GM12878 (cell line): ENCODE measurements around the gene COL27A1. TPM values are rescaled to one million over a fixed set of nuclear protein-coding genes. Genes with fewer than 3 reads are reported as not detected.

Source experiments
- ATAC-seq: fragments of 200-7000 bp; cut with Tn5 transposase; 3 replicates; pipeline ENCODE4 v1.9.1; 2020; ENCODE audit warnings: mild to moderate bottlenecking, moderate library complexity
- BruUV-seq: library from RNA; stranded (reverse); fragments of 400-500 nt; replicated peaks from 2 replicates; lab custom pipeline; 2021; lab: Mats Ljungman, UMichigan
- CTCF ChIA-PET: fragments of 300-600 bp; sonication (Branson Sonifier 250); formaldehyde crosslinking; extraction: SDS; loops from one replicate; lab custom pipeline; 2021; ENCODE audit warnings: inconsistent platforms; lab: Yijun Ruan, JAX
- POLR2A ChIA-PET: fragments of 350-600 bp; formaldehyde crosslinking; extraction: SDS; loops from one replicate; lab custom pipeline; 2021; ENCODE audit warnings: inconsistent platforms; lab: Charles Lee
- RAD21 ChIA-PET: fragments of 300-600 bp; sonication (Branson Sonifier 250); formaldehyde crosslinking; loops from one replicate; lab custom pipeline; 2023; ENCODE audit warnings: antibody characterized with exemption; ENCODE audit not compliant: unreplicated experiment; lab: Charles Lee
- SMC1A ChIA-PET: fragments of 300-600 bp; sonication (Branson Sonifier 250); formaldehyde crosslinking; loops from one replicate; lab custom pipeline; 2023; ENCODE audit not compliant: unreplicated experiment, uncharacterized antibody; lab: Charles Lee
- DNase-seq: peaks from one replicate; pipeline ENCODE4 v3.0.0-alpha.2; 2011; ENCODE audit warnings: low read depth, low spot score
- FAIRE-seq: peaks from 3 replicates; lab custom pipeline; 2011; peaks lifted over from hg19 to GRCh38; lab: Jason Lieb, UNC
- H2AFZ ChIP-seq: 2 replicates; pipeline ENCODE4 v1.6.0; 2011; ENCODE audit warnings: low read depth, low read length, control low read depth; ENCODE audit not compliant: control insufficient read depth
- H3K27ac ChIP-seq: 2 replicates; pipeline ENCODE4 v1.5.1; 2011; ENCODE audit warnings: control low read depth; ENCODE audit not compliant: control insufficient read depth, insufficient read depth
- H3K27me3 ChIP-seq, 2 experiments: replicated peaks in 1 of 2; 2 replicates each; pipeline versions ENCODE4 v1.6.0 to v1.6.1; 2011; ENCODE audit warnings: low read length in 1 of 2; ENCODE audit not compliant: control insufficient read depth in 2 of 2, insufficient read depth in 2 of 2
- H3K36me3 ChIP-seq, 2 experiments: 2 replicates each; pipeline ENCODE4 v1.5.1; 2011; ENCODE audit warnings: low read length in 1 of 2; ENCODE audit not compliant: control insufficient read depth in 2 of 2, insufficient read depth in 2 of 2
- H3K4me1 ChIP-seq: 2 replicates; pipeline ENCODE4 v1.6.1; 2011; ENCODE audit warnings: mild to moderate bottlenecking, low read length, moderate library complexity, mixed read lengths; ENCODE audit not compliant: control insufficient read depth, insufficient read depth
- H3K4me2 ChIP-seq: 2 replicates; pipeline ENCODE4 v1.6.0; 2011; ENCODE audit warnings: control low read depth; ENCODE audit not compliant: control insufficient read depth, insufficient read depth
- H3K4me3 ChIP-seq: fragments of 200-600 bp; sonication (generic); 2 replicates; pipeline ENCODE4 v1.5.1; 2016
- H3K79me2 ChIP-seq: 2 replicates; pipeline ENCODE4 v1.6.0; 2011; ENCODE audit warnings: low read length; ENCODE audit not compliant: control insufficient read depth, insufficient read depth
- H3K9ac ChIP-seq: 2 replicates; pipeline ENCODE4 v1.8.0; 2011; ENCODE audit warnings: low read length, control low read depth, mixed read lengths; ENCODE audit not compliant: control insufficient read depth, insufficient read depth
- H3K9me3 ChIP-seq: replicated peaks from 3 replicates; pipeline ENCODE4 v1.5.1; 2011; ENCODE audit warnings: mild to moderate bottlenecking, low read length; ENCODE audit not compliant: control insufficient read depth, insufficient read depth
- H4K20me1 ChIP-seq: 2 replicates; pipeline ENCODE4 v1.6.0; 2011; ENCODE audit not compliant: control insufficient read depth, insufficient read depth
- JUND ChIP-seq: IDR thresholded peaks from 2 replicates; pipeline ENCODE4 v1.6.1; 2012; ENCODE audit warnings: low read depth, mild to moderate bottlenecking, low read length, improper control_type of control experiment, moderate library complexity
- KAT2A ChIP-seq: conservative IDR thresholded peaks from 2 replicates; pipeline ENCODE4 v1.6.1; 2011; ENCODE audit warnings: low read depth, low read length; ENCODE audit not compliant: control insufficient read depth
- NBN ChIP-seq: fragments of 450-650 bp; IDR thresholded peaks from 2 replicates; pipeline ENCODE4 v1.6.1; 2016
- SREBF2 ChIP-seq: IDR thresholded peaks from 2 replicates; pipeline ENCODE4 v1.6.1; 2012; ENCODE audit warnings: mild to moderate bottlenecking, low read length
- SUPT20H ChIP-seq: IDR thresholded peaks from 2 replicates; pipeline ENCODE4 v1.6.1; 2011; ENCODE audit warnings: low read depth, mild to moderate bottlenecking, low read length, moderate library complexity, borderline replicate concordance; ENCODE audit not compliant: control insufficient read depth
- TBL1XR1 ChIP-seq: IDR thresholded peaks from 2 replicates; pipeline ENCODE4 v1.6.1; 2012; ENCODE audit warnings: low read depth, low read length, improper control_type of control experiment
- WGBS: methylation state at CpG from one replicate; pipeline ENCODE4 v1.1.6; 2016; ENCODE audit warnings: low lambda C conversion rate; ENCODE audit not compliant: insufficient replicate concordance, insufficient coverage; ENCODE audit errors: missing lambda C conversion rate; 5-methylcytosine and 5-hydroxymethylcytosine counted together
- in situ Hi-C: fragments of 300-500 bp; cut with MboI; formaldehyde crosslinking; loops from 9 replicates; pipeline ENCODE4 v1.14.3; 2018; ENCODE audit warnings: mixed read lengths
- intact Hi-C: fragments of 100-400 bp; cut with micrococcal nuclease; formaldehyde crosslinking; loops from one replicate; pipeline ENCODE4 v1.14.2; 2022; ENCODE audit not compliant: unreplicated experiment
- polyA plus RNA-seq, 11 experiments: library from polyadenylated mRNA; depleted of rRNA in 4 of 11; unstranded in 6 of 11; stranded (reverse) in 5 of 11; fragments of >200 nt; fragmentation: Nextera tagmentation in 4 of 11; fragmentation: Illumina TruSeq in 1 of 11; extraction: Ambion mirVana in 4 of 11; extraction: Trizol in 1 of 11; gene quantifications; 1 replicate in 1 of 11; 2 replicates in 10 of 11; pipeline versions ENCODE4 v1.2.1 to v1.2.3, GENCODE V29; 2011 to 2016; ENCODE audit warnings: inconsistent platforms in 2 of 11, missing spikeins in 2 of 11, low read depth in 1 of 11
- total RNA-seq, 4 experiments: library from RNA; depleted of rRNA in 3 of 4; stranded (reverse); fragments of >200 nt in 3 of 4; fragmentation: Illumina TruSeq in 1 of 4; extraction: Trizol in 1 of 4; gene quantifications; 2 replicates each; pipeline versions ENCODE4 v1.2.1 to v1.2.3, GENCODE V29; 2013 to 2021
- TF ChIP-seq, protein P1 (sequence below): fragments of 450-650 bp; IDR thresholded peaks from 2 replicates; pipeline ENCODE4 v1.6.1; 2018; ENCODE audit warnings: mild to moderate bottlenecking, low read depth, moderate library complexity; ENCODE audit not compliant: partially characterized antibody
- TF ChIP-seq, protein P2 (sequence below), 3 experiments: IDR thresholded peaks in 2 of 3; conservative IDR thresholded peaks in 1 of 3; 2 replicates each; pipeline ENCODE4 v1.5.1; 2011; ENCODE audit warnings: low read depth in 3 of 3, low read length in 3 of 3, mild to moderate bottlenecking in 3 of 3, control low read depth in 2 of 3, moderate library complexity in 2 of 3, inconsistent platforms in 1 of 3, mixed read lengths in 1 of 3; ENCODE audit not compliant: control insufficient read depth in 2 of 3, insufficient read depth in 1 of 3; ENCODE audit errors: extremely low read depth in 1 of 3
- TF ChIP-seq, protein P3 (sequence below): IDR thresholded peaks from 2 replicates; pipeline ENCODE4 v1.6.1; 2011; ENCODE audit warnings: borderline replicate concordance, low read depth, mild to moderate bottlenecking, moderate library complexity, mixed read lengths, low read length; ENCODE audit not compliant: insufficient read depth; ENCODE audit errors: extremely low read length

Gene COL27A1
- total and polyA plus RNA-seq, 10 of the 15 experiments (the other 5 are each of a cell fraction or from before 2014, with no cell fraction given) = 0.10 TPM; not detected in 9

DNA sequence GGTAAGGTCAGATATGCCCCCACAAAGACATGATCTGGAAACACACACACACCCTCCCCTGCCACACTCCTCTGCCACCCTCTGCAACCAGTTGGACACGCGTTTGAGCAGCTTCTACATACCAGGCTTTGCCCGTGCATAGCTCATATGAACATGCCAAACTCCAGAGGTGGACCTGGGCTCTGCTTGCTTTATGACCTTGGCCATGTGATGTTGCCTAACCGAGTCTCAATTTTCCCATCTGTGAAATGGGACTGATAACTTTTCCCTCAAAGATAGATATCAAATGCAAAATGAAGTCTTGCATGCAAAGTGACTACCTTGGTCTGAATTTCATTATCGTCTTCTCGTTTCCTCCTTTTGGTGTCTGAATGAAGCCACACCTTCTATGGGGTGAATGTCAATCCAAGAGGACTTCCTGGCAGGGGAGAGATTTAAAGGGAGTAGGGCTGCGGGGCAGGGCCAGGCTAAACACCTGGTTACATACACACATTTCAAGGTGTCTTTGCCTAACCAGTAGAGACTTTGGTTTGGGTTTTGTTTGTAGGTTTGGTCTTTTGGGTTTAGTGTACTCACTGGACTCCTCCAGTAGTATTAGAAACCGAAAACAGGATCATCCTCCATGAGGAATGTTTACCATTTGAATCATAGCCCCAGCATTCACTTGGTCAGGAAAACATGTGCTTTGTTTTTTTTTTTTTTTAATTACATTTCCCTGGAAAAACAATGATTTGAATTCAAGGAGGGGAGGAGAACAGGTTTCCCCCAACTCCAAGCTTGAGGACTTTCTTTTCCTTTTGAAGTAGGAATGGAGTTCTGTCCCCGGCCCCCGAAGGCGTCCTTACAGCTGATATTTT is 63.2 kb downstream of the COL27A1 start:
- intact Hi-C loops = no loop called here
- 29% methylated on average over 11 of the region's 11 CpGs for WGBS

More for the DNA sequence above, 63.2 kb downstream of the COL27A1 start:
- H3K4me1 ChIP-seq = no peaks in the 10 kb centered on the region
- no peaks in the 10 kb centered on the region for H3K9me3 ChIP-seq
- ChIA-PET SMC1A (no interaction called here), POLR2A (no interaction called here), CTCF (interaction anchor here (0.7 kb wide), 1 partner anchor 72 kb away, joined by 3 read pairs; no protein-coding TSS in a partner anchor), RAD21 (no interaction called here)
- H3K27ac ChIP-seq = no peak overlapping the region
- no peaks in the 10 kb centered on the region for H3K36me3 ChIP-seq
- no peak for TF ChIP-seq JUND
- TF ChIP-seq, protein P1, sequence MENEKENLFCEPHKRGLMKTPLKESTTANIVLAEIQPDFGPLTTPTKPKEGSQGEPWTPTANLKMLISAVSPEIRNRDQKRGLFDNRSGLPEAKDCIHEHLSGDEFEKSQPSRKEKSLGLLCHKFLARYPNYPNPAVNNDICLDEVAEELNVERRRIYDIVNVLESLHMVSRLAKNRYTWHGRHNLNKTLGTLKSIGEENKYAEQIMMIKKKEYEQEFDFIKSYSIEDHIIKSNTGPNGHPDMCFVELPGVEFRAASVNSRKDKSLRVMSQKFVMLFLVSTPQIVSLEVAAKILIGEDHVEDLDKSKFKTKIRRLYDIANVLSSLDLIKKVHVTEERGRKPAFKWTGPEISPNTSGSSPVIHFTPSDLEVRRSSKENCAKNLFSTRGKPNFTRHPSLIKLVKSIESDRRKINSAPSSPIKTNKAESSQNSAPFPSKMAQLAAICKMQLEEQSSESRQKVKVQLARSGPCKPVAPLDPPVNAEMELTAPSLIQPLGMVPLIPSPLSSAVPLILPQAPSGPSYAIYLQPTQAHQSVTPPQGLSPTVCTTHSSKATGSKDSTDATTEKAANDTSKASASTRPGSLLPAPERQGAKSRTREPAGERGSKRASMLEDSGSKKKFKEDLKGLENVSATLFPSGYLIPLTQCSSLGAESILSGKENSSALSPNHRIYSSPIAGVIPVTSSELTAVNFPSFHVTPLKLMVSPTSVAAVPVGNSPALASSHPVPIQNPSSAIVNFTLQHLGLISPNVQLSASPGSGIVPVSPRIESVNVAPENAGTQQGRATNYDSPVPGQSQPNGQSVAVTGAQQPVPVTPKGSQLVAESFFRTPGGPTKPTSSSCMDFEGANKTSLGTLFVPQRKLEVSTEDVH = no peak
- TF ChIP-seq, protein P2, sequence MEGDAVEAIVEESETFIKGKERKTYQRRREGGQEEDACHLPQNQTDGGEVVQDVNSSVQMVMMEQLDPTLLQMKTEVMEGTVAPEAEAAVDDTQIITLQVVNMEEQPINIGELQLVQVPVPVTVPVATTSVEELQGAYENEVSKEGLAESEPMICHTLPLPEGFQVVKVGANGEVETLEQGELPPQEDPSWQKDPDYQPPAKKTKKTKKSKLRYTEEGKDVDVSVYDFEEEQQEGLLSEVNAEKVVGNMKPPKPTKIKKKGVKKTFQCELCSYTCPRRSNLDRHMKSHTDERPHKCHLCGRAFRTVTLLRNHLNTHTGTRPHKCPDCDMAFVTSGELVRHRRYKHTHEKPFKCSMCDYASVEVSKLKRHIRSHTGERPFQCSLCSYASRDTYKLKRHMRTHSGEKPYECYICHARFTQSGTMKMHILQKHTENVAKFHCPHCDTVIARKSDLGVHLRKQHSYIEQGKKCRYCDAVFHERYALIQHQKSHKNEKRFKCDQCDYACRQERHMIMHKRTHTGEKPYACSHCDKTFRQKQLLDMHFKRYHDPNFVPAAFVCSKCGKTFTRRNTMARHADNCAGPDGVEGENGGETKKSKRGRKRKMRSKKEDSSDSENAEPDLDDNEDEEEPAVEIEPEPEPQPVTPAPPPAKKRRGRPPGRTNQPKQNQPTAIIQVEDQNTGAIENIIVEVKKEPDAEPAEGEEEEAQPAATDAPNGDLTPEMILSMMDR (IDR thresholded peaks at IDR 0.05 in 2 of 3, conservative IDR thresholded peaks at IDR 0.05 in 1 of 3; ENCODE audit: control insufficient read depth in 2 of 3, extremely low read depth in 1 of 3, insufficient read depth in 1 of 3, low read depth in 3 of 3, low read length in 3 of 3) = no peak
- TF ChIP-seq, protein P3, sequence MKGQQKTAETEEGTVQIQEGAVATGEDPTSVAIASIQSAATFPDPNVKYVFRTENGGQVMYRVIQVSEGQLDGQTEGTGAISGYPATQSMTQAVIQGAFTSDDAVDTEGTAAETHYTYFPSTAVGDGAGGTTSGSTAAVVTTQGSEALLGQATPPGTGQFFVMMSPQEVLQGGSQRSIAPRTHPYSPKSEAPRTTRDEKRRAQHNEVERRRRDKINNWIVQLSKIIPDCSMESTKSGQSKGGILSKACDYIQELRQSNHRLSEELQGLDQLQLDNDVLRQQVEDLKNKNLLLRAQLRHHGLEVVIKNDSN = no peak
- TF ChIP-seq SREBF2 = no peak
- no peak for TF ChIP-seq SUPT20H
- TF ChIP-seq NBN = no peak
- TF ChIP-seq KAT2A = no peak
- no peak for TF ChIP-seq TBL1XR1
- no peaks in the 10 kb centered on the region for H3K79me2 ChIP-seq
- H3K9ac ChIP-seq = no peak overlapping the region
- in situ Hi-C loops = no loop called here
- no peak for FAIRE-seq
- ATAC-seq = no peak
- H3K4me2 ChIP-seq = no peak overlapping the region
- H3K4me3 ChIP-seq = no peak overlapping the region
- no peaks in the 10 kb centered on the region for H4K20me1 ChIP-seq
- H2AFZ ChIP-seq = no peak overlapping the region
- no peaks in the 10 kb centered on the region; a peak in 3 of 4 replicates for H3K27me3 ChIP-seq
- no TSS peak for BruUV-seq
- no peak for DNase-seq
